ENCODE data around the gene UBE2J2. TPM values are rescaled to one million over a fixed set of nuclear protein-coding genes. Genes with fewer than 3 reads are reported as not detected.

The UBE2J2 gene
- total RNA-seq, 2 donors from 2014 or later, result 23.6 to 39.2 TPM

GRCh38 chr1:1272341-1273208 lies 1.1 kb downstream of the UBE2J2 start:
- TF ChIP-seq POLR2A (IDR thresholded peaks at IDR 0.05), result peak in 2 of 3 donors; percentile 23 to 25
- no peak for TF ChIP-seq CTCF (IDR thresholded peaks at IDR 0.05)
- 9 to 11% methylated on average over 10 to 43 of the region's 43 CpGs for WGBS, 2 donors
- peak overlapping the region; percentile 68 to 70 for H3K4me3 ChIP-seq
- H3K4me1 ChIP-seq, result peaks cover 34% of the 10 kb centered on the region
- DNase-seq (peak; percentile 29 to 58 (median 40)), ATAC-seq (no peak)
- no peaks in the 10 kb centered on the region for H3K9me3 ChIP-seq
- H3K27ac ChIP-seq, result peak overlapping the region in 3 of 4 donors; percentile 58 to 79 (median 70)
- H3K27me3 ChIP-seq, result no peaks in the 10 kb centered on the region
- intact Hi-C loops (cut with DNase I), result no loop called here
- H3K36me3 ChIP-seq (replicated peaks in 1 of 2; ENCODE audit: insufficient read depth in 1 of 2, low read depth in 2 of 2), result no peaks in the 10 kb centered on the region

- H3K4me3 ChIP-seq, result no peak overlapping the region
- H3K27ac ChIP-seq, result no peak overlapping the region
- no peak for ATAC-seq
- no peaks in the 10 kb centered on the region for H3K36me3 ChIP-seq (replicated peaks in 1 of 2; ENCODE audit: insufficient read depth in 1 of 2, low read depth in 2 of 2)
- no peak for DNase-seq
- H3K27me3 ChIP-seq, result no peaks in the 10 kb centered on the region
- no peaks in the 10 kb centered on the region for H3K9me3 ChIP-seq
- TF ChIP-seq POLR2A (IDR thresholded peaks at IDR 0.05) (no peak), CTCF (IDR thresholded peaks at IDR 0.05) (no peak)
- intact Hi-C loops (cut with DNase I), result no loop called here
- peaks cover 34% of the 10 kb centered on the region for H3K4me1 ChIP-seq
- 69 to 93% methylated on average over 6 to 7 of the region's 7 CpGs for whole genome bisulfite sequencing, 2 donors
These were observed 2.8 kb downstream of the UBE2J2 start for GRCh38 chr1:1270813-1271212.

GRCh38 chr1:1268284-1268682 lies 5.4 kb downstream of the UBE2J2 start:
- DNase-seq, result no peak
- Histone ChIP-seq H3K27ac (no peak overlapping the region), H3K4me1 (peaks cover 27% of the 10 kb centered on the region), H3K36me3 (replicated peaks in 1 of 2; ENCODE audit: insufficient read depth in 1 of 2, low read depth in 2 of 2) (peaks cover 0 to 3% of the 10 kb centered on the region in 2 donors), H3K4me3 (no peak overlapping the region), H3K27me3 (no peaks in the 10 kb centered on the region), H3K9me3 (no peaks in the 10 kb centered on the region)
- no peak for ATAC-seq
- no peak for TF ChIP-seq POLR2A (IDR thresholded peaks at IDR 0.05)
- no peak for TF ChIP-seq CTCF (IDR thresholded peaks at IDR 0.05)
- intact Hi-C loops (cut with DNase I), result no loop called here
- WGBS, 2 donors, result 93 to 98% methylated on average over 10 to 12 of the region's 13 CpGs

- Histone ChIP-seq H3K4me1 (peaks cover 27% of the 10 kb centered on the region), H3K9me3 (no peaks in the 10 kb centered on the region), H3K27me3 (no peaks in the 10 kb centered on the region), H3K27ac (no peak overlapping the region), H3K36me3 (replicated peaks in 1 of 2; ENCODE audit: insufficient read depth in 1 of 2, low read depth in 2 of 2) (peaks cover 0 to 6% of the 10 kb centered on the region in 2 donors), H3K4me3 (no peak overlapping the region)
- no peak for TF ChIP-seq POLR2A (IDR thresholded peaks at IDR 0.05)
- TF ChIP-seq CTCF (IDR thresholded peaks at IDR 0.05), result no peak
- intact Hi-C loops (cut with DNase I), result no loop called here
- no peak for DNase-seq
- WGBS, 2 donors, result 92 to 95% methylated on average over 25 to 39 of the region's 39 CpGs
- ATAC-seq, result no peak
These were observed 6.0 kb downstream of the UBE2J2 start for GRCh38 chr1:1267488-1268283.

Data from body of pancreas (tissue), 4 donors.